ENCODE results near the gene INO80.

DNA sequence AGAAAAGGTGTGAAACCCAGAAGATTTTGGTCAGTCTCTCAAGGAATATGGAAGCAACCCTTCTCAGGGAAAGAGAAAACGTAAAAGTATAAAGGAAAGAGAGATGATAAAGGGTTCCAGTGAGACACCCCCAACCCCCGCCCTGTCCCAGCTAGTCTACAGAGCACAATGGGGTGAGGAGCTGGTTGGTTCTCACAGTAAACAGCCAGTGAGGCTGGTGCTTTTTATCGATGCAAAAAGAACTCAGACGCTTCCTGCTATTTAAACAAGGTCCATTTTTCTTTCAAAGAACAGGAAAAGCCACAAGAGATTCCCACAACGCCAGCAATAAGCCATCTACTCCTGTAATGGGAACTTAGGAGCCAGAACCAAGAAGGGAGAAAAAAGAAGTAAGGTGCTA is 96.9 kb downstream of the INO80 start:
- TF ChIP-seq POLR2AphosphoS5 (IDR thresholded peaks at IDR 0.05; ENCODE audit: low read depth, low read length) (no peak), TAF1 (IDR thresholded peaks at IDR 0.05; ENCODE audit: borderline replicate concordance, insufficient read depth, low read length) (no peak), FOXP2 (optimal IDR thresholded peaks at IDR 0.05; ENCODE audit: borderline replicate concordance, extremely low read depth, extremely low read length, insufficient read depth) (no peak), SIN3A (IDR thresholded peaks at IDR 0.05; ENCODE audit: borderline replicate concordance, insufficient read depth, low read length) (no peak)
- TF ChIP-seq, protein P1, sequence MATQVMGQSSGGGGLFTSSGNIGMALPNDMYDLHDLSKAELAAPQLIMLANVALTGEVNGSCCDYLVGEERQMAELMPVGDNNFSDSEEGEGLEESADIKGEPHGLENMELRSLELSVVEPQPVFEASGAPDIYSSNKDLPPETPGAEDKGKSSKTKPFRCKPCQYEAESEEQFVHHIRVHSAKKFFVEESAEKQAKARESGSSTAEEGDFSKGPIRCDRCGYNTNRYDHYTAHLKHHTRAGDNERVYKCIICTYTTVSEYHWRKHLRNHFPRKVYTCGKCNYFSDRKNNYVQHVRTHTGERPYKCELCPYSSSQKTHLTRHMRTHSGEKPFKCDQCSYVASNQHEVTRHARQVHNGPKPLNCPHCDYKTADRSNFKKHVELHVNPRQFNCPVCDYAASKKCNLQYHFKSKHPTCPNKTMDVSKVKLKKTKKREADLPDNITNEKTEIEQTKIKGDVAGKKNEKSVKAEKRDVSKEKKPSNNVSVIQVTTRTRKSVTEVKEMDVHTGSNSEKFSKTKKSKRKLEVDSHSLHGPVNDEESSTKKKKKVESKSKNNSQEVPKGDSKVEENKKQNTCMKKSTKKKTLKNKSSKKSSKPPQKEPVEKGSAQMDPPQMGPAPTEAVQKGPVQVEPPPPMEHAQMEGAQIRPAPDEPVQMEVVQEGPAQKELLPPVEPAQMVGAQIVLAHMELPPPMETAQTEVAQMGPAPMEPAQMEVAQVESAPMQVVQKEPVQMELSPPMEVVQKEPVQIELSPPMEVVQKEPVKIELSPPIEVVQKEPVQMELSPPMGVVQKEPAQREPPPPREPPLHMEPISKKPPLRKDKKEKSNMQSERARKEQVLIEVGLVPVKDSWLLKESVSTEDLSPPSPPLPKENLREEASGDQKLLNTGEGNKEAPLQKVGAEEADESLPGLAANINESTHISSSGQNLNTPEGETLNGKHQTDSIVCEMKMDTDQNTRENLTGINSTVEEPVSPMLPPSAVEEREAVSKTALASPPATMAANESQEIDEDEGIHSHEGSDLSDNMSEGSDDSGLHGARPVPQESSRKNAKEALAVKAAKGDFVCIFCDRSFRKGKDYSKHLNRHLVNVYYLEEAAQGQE (IDR thresholded peaks at IDR 0.05; ENCODE audit: insufficient read depth in 1 of 2, low read depth in 2 of 2, low read length in 2 of 2): no peak

Measured in PFSK-1 (cell line).